Natural killer cell (primary cell): ENCODE measurements around the gene MAP4K2. TPM values are rescaled to one million over a fixed set of nuclear protein-coding genes. Genes with fewer than 3 reads are reported as not detected.

ENCODE experiments used
- ATAC-seq, 3 donors: fragments of 150-1000 bp in 2 of 3; fragments of 200-7000 bp in 1 of 3; cut with Tn5 transposase; 1 replicate in 1 of 3; 2 replicates in 2 of 3; pipeline ENCODE4 v1.10.0; 2021; ENCODE audit warnings: mild to moderate bottlenecking in 2 of 3, moderate library complexity in 2 of 3
- DNase-seq, 2 donors: peaks; one replicate each; pipeline versions ENCODE4 v3.0.0 to v3.0.0-alpha.2; 2013 to 2021; ENCODE audit warnings: mixed read lengths in 1 of 2
- H3K27ac ChIP-seq: one replicate; pipeline ENCODE4 v1.5.1; 2013; ENCODE audit warnings: mild to moderate bottlenecking, low read length
- H3K27me3 ChIP-seq: one replicate; pipeline ENCODE4 v1.6.1; 2013; ENCODE audit warnings: low read length; ENCODE audit not compliant: control insufficient read depth, insufficient read depth
- H3K36me3 ChIP-seq: one replicate; pipeline ENCODE4 v1.6.1; 2013; ENCODE audit warnings: low read length; ENCODE audit not compliant: control insufficient read depth, insufficient read depth
- H3K4me1 ChIP-seq: one replicate; pipeline ENCODE4 v1.6.1; 2013; ENCODE audit warnings: low read length; ENCODE audit not compliant: control insufficient read depth, insufficient read depth
- H3K4me3 ChIP-seq: one replicate; pipeline ENCODE4 v1.5.1; 2013; ENCODE audit warnings: low read length
- H3K9me3 ChIP-seq: one replicate; pipeline ENCODE4 v1.6.1; 2013; ENCODE audit warnings: low read length; ENCODE audit not compliant: control insufficient read depth, insufficient read depth
- H3K27ac Mint-ChIP-seq, 2 donors: one replicate each; pipeline ENCODE4 v1.8.0; 2022; ENCODE audit warnings: mild to moderate bottlenecking in 2 of 2, mixed read lengths in 2 of 2, moderate library complexity in 1 of 2
- H3K27me3 Mint-ChIP-seq, 2 donors: one replicate each; pipeline ENCODE4 v1.8.0; 2022; ENCODE audit warnings: low read depth in 2 of 2, mixed read lengths in 2 of 2
- H3K36me3 Mint-ChIP-seq: one replicate; pipeline ENCODE4 v1.8.0; 2022; ENCODE audit warnings: mixed read lengths
- H3K4me1 Mint-ChIP-seq, 2 donors: one replicate each; pipeline ENCODE4 v1.8.0; 2022; ENCODE audit warnings: mixed read lengths in 2 of 2
- H3K4me3 Mint-ChIP-seq: one replicate; pipeline ENCODE4 v1.8.0; 2022; ENCODE audit warnings: mild to moderate bottlenecking, moderate library complexity, mixed read lengths
- H3K9me3 Mint-ChIP-seq, 2 donors: one replicate each; pipeline ENCODE4 v1.8.0; 2022; ENCODE audit warnings: mixed read lengths in 2 of 2
- WGBS: methylation state at CpG from one replicate; pipeline ENCODE4 v1.1.7; 2013; ENCODE audit warnings: missing lambda C conversion rate; ENCODE audit not compliant: insufficient coverage; 5-methylcytosine and 5-hydroxymethylcytosine counted together
- intact Hi-C: fragments of 100-400 bp; cut with micrococcal nuclease; formaldehyde crosslinking; loops from one replicate; pipeline ENCODE4 v1.14.2; 2022
- total RNA-seq, 4 donors: library from RNA; stranded (reverse); fragments of 120-200 nt in 1 of 4; gene quantifications; one replicate each; pipeline versions ENCODE4 v1.2.3 to v1.2.4, GENCODE V29; 2013 to 2022
- TF ChIP-seq, protein P1 (sequence below): fragments of 200-600 bp; IDR thresholded peaks from one replicate; pipeline ENCODE4 v1.8.0; 2022; ENCODE audit warnings: antibody characterized with exemption

MAP4K2 gene
- total RNA-seq, 3 donors from 2014 or later (not counting 1 experiment from before 2014, with no cell fraction given) = 38.3 to 40.6 (median 38.7) TPM

DNA sequence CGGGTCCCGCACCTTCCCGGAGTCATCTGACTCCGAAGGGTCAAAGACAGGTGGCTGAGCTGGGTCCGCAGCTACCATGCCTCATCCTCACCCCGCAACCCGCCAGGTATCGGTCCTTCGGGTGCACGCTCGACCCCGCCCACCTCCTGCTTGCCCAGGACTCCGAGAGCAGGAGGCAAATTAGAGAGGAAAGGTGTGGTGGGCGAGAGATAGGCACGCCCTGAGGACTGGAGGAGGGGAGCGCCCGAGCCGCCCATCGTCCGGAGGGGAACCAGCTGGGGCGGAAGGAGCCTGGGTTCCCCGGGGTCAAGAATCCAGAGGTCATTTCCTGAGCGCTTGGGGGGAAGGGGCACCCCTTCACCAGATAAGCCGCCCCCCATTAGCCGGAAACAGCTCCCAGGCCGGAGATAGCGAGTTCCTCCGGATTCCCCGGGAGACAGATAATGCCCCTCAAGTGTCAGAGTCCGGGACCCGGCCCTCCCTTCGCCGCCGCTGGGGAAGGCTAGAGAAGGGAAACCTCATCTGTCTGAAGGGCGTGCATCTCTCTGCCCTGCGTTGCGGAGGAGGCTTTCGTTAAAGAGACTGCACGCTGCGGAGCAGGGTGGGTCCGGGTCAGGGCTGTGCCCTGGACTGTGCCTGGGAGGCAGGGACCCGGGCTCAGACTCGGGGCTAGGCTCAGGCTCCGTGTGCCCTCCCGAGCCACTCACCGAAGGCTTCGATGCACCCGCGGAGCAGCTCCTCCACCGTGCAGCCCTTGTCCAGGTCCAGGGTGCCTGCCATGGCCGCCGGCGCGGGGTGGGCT lies 60.7 kb downstream of the MAP4K2 start:
- Histone ChIP-seq H3K9me3 (no peaks in the 10 kb centered on the region), H3K4me3 (peak overlapping the region; percentile 61), H3K4me1 (peaks cover 48% of the 10 kb centered on the region), H3K36me3 (peaks cover 37% of the 10 kb centered on the region), H3K27me3 (no peaks in the 10 kb centered on the region), H3K27ac (peak overlapping the region; percentile 17)
- Mint-ChIP-seq H3K4me1 (peaks cover 33 to 64% of the 10 kb centered on the region in 2 donors), H3K27ac (peak overlapping the region; percentile 74 to 79), H3K36me3 (no peaks in the 10 kb centered on the region), H3K27me3 (no peaks in the 10 kb centered on the region), H3K4me3 (peak overlapping the region; percentile 88), H3K9me3 (no peaks in the 10 kb centered on the region)
- WGBS = 16% methylated on average over 54 of the region's 54 CpGs
- intact Hi-C loops = loop anchor here (5.0 kb wide), 1 partner anchor 70 kb away; the partner anchor contains the start of gene MEN1
- TF ChIP-seq, protein P1, sequence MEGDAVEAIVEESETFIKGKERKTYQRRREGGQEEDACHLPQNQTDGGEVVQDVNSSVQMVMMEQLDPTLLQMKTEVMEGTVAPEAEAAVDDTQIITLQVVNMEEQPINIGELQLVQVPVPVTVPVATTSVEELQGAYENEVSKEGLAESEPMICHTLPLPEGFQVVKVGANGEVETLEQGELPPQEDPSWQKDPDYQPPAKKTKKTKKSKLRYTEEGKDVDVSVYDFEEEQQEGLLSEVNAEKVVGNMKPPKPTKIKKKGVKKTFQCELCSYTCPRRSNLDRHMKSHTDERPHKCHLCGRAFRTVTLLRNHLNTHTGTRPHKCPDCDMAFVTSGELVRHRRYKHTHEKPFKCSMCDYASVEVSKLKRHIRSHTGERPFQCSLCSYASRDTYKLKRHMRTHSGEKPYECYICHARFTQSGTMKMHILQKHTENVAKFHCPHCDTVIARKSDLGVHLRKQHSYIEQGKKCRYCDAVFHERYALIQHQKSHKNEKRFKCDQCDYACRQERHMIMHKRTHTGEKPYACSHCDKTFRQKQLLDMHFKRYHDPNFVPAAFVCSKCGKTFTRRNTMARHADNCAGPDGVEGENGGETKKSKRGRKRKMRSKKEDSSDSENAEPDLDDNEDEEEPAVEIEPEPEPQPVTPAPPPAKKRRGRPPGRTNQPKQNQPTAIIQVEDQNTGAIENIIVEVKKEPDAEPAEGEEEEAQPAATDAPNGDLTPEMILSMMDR = no peak
- peak; percentile 36 for DNase-seq
- no peak for ATAC-seq

DNA sequence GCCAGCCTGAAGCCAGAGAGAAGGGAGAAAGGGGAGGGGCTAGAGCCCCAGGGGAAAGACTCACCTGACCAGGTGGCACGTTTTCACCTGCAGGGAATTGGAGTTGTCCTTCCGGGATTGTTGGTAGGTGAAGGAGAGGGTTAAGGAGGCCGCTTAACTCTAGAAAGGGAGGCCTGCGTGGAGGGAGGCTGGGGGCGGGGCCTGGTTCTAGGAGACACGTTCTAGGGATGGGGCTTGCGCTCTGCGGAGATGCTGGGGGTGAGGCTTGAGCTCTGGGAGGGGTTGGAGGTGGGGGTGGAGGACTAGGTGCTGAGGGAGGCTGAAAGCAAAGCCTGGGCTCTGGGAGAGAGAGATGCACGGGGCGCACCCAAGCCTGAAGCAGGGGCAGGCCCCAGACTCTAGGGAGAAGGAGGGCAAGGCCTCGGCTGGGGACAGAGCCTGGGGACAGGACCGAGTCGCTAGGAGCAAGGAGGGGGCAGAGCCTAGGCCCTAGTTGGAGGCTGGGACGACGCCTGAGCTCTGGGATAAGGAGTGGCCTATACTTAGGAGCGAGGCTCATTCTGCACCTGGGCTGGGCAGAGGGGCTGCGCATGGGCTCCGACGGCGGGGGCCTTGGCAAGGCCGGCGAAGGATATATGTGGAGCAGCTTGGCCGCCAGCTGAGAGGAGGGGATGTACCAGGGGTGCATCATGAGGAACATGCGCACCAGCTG lies 61.5 kb downstream of the MAP4K2 start:
- Histone ChIP-seq H3K27me3 (no peaks in the 10 kb centered on the region), H3K36me3 (peaks cover 44% of the 10 kb centered on the region), H3K27ac (no peak overlapping the region), H3K9me3 (no peaks in the 10 kb centered on the region), H3K4me3 (no peak overlapping the region), H3K4me1 (peaks cover 44% of the 10 kb centered on the region)
- H3K27ac Mint-ChIP-seq = peak overlapping the region; percentile 74 to 79
- peak overlapping the region; percentile 88 for H3K4me3 Mint-ChIP-seq
- WGBS = 92% methylated on average over 24 of the region's 24 CpGs
- intact Hi-C loops = loop anchor here (5.0 kb wide), 1 partner anchor 71 kb away; the partner anchor contains the start of gene MEN1
- TF ChIP-seq, protein P1 = no peak
- H3K9me3 Mint-ChIP-seq = no peaks in the 10 kb centered on the region
- ATAC-seq (no peak), DNase-seq (no peak)
- peaks cover 31 to 59% of the 10 kb centered on the region in 2 donors for H3K4me1 Mint-ChIP-seq
- no peaks in the 10 kb centered on the region for H3K36me3 Mint-ChIP-seq
- no peaks in the 10 kb centered on the region for H3K27me3 Mint-ChIP-seq

DNA sequence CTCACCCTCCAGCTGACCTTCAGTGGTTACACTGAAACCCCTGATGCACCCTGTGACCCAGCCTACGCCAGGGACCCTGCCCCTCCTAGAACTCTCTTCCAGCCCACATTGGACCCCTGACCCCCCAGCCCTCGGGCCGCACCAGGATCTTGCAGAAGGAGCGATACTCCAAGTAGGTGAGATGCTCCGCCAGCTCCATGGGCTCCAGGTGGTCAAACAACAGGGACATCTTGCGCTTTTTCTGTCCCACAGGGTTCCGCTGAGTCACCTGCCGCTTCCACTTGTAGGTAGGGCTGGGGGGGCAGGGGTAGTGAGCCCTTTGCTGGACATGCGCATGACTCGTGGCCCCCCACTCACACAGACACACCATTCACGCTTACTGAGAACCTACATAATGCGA lies 63.1 kb downstream of the MAP4K2 start:
- peaks cover 45% of the 10 kb centered on the region for H3K4me1 ChIP-seq
- WGBS = 96% methylated on average over 12 of the region's 12 CpGs
- TF ChIP-seq, protein P1 = no peak
- H3K36me3 Mint-ChIP-seq = no peaks in the 10 kb centered on the region
- no peaks in the 10 kb centered on the region for H3K9me3 ChIP-seq
- DNase-seq (no peak), ATAC-seq (no peak)
- intact Hi-C loops = loop anchor here (5.0 kb wide), 1 partner anchor 72 kb away; the partner anchor contains the start of gene MEN1
- H3K4me3 Mint-ChIP-seq = no peak overlapping the region
- no peaks in the 10 kb centered on the region for H3K9me3 Mint-ChIP-seq
- peaks cover 33 to 51% of the 10 kb centered on the region in 2 donors for H3K4me1 Mint-ChIP-seq
- H3K27ac ChIP-seq = no peak overlapping the region
- peak overlapping the region; percentile 24 to 54 for H3K27ac Mint-ChIP-seq
- no peak overlapping the region for H3K4me3 ChIP-seq
- H3K27me3 Mint-ChIP-seq = no peaks in the 10 kb centered on the region
- peaks cover 61% of the 10 kb centered on the region for H3K36me3 ChIP-seq
- no peaks in the 10 kb centered on the region for H3K27me3 ChIP-seq
